ENCODE results near the gene ST7. TPM values are rescaled to one million over a fixed set of nuclear protein-coding genes. Genes with fewer than 3 reads are reported as not detected.

Gene ST7
- polyA plus RNA-seq, 1 donor: 13.2 TPM

DNA sequence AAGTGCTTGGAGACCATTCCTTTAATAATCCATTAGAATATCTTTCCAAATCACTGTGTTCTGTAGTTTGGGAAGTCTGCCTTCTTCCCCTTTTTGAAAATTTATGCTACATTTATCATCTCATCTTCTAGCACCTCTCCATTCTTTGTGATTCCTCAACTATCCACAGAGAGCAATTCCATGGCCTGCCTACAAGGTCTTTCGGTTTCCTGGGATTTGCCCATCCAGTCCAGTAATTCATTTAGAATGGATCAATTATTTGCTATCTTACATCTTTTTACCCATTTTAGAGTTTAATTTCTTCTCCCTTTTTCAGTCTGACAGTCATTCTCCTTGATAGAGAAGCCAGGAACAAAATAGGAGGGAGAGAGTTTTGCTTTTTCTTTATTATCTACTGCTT is 179.8 kb downstream of the ST7 start:
- DNase-seq: no peak

DNA sequence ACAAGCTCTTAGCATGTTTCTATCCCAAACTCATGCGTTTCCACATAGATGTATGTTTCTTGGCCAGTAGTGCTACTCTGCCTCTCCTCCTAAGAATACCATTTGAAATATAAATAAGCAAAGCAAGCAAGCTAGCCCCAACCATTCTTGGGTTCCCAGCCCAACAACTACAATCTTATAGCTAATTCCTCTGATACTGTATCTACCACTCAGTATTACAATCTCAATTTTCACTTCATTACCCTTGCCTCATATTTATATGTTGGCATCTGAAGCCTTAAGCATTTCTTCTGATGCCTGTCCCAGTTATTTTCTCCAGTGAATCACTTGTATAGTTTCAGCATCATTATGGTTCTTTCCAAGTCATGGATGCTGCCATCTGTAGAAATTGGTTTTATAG is 181.1 kb downstream of the ST7 start:
- no peak for DNase-seq

DNA sequence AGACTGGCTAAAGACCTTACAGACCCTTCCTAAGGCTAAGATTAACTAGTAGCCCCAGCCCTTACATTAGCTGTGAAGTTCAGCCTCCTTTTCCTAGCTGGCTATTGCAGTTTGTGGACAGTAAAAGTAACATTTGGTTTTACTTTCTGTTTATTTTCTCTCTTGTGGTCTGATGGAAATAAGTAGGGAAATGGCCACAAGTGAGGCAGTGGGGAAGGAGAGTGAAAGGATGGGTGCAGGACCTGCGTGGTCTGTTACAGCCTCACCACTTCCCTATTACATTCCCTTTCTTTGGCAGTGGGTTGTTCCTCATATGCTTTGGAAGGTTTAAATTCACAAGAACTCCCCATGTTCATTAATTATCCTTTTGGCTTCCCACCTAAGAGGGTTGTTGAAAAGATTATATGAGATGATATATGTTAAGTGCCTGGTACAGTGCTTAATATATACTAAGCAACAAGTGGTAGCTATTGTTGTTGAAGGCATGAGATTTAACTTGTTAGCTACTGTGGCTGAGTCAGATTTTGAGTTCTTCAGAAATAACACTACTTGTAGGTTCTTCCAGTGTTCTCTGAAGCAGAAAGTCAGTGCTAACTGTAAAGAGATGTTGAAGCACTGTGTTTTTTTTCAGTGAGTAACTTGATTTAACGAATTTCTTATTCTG is 181.7 kb downstream of the ST7 start:
- no peak for DNase-seq

DNA sequence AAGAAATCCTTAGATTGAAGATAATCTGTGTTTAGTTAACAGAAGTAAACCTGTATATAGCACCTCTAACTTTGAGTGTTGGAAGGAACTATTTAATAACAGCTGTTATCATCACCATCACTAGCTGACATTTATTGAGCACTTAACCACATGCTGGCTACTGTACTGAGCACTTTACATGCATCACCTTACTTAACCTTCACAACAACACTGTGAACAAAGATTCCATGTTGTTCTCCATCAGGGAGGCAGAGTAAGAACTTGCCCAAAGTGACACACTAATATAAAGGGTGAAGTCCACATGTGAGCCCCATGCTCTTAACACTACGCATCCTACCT is 182.2 kb downstream of the ST7 start:
- no peak for DNase-seq

DNA sequence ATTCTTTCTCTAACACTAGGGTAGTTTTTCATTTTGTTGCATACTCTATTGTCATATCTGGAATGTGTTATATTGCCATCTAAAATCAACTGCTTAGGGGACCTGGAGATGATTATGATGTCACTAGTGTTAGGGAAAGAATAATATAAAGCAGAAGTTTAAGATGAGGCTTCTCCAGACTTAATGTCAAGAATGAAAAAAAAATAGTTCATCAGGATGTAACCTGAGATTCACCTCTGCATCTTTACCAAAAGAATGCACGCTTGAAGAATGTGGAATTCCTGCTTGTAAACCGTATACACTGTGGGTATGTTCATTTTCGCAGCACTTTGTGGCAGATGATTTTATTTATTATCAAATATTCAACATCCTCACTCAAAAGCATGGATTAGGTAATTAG is 184.6 kb downstream of the ST7 start:
- no peak for DNase-seq

DNA sequence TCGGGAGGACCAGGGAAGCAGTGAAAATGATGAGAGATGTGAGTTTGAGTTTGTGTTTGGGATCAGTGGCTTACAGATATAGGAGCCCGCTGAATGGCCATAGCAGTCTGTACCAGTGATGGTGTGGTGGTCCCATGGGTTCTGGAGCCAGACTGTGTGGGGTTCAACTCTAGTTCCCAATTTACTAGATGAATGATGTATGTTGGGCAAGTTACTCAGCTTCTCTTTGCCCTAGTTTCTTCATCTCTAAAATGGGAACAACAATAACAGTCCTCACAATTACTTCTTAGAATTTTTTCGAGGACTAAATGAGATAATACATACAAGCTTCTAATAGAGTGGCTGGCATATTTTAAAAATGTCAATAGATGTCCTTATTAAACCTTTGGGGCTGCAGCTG is 185.2 kb downstream of the ST7 start:
- no peak for DNase-seq

DNA sequence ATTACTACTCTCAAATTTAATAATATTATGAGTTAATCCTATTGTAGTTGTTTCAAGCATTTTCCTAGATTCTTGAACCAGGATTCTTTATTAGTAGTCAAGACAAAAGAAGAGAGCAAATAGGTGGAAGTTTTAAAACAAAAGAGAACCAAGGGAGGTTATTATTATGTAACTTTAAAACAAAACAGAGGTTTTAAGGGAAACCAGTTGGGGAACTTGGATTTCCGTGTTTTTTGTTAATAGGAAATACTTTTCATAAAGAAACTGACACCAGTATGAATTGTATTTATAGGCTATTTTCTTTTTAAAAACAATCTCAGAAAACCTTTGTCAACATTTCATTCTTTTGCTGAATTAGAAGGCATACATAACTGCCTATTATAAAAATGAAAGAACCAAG is 185.7 kb downstream of the ST7 start:
- no peak for DNase-seq

DNA sequence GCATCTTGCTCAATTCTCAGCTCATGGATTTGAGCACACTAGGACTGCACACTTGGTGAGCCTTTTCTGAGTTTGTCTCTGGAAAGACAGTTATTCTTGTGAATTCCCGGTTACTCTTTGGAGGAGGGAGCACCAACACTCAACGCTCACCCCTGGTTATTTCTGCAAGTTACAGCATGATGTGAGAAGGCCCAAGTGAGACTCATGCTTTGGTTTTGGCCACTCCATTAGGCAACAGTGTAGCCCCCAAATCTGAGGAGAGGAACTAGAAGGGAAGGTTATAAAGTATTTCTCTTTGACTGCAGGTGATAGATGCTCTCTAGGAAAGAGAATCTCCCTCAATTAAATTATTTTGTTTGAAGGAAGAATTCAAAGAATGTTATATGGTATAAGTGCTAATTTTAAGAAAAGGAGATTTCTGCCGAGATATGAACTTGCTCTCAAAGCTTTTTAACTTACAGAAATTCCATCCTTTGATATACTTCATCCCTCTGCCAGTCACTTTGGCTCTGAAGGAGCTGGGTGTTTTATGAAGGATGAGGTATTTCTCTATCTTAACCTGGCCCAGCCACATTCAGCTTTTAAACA is 186.2 kb downstream of the ST7 start:
- no peak for DNase-seq

DNA sequence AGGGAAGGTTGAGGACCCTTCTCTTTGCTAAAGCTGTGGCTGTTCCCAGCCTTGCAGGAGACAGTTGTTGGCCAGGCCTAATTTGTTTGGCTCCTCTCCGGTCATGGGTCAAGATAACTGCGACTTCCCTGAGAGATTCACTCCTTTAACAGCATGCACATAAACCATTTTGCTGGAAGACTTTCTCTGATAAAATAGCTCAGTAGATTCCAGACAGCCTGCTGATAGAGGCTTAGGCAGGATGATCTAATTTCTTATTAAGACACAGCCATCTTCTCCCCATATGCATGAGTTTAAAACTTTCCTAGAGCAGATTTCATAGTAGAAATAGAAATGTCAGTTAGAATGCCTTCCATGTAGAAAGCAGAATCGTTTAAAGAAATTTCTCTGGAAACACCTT is 187.6 kb downstream of the ST7 start:
- DNase-seq: no peak

DNA sequence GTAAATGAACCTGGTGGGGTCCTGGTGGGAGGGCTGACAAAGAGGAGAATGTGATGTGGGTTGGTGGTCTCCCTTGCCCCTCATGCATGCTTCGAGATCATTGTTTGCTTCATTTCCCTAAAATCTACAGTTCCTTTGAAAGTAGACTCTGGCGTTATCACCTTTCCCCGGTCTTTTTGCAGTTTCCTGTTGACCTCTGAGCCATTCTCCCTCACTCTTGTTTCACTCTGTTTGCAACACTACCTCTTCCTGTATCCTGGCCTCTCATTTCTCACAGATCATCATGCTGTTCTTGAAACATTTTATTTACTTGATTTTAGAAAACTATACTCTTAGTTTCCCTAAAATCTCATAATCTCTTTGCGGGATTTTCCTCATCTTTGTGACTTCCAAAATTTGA is 189.8 kb downstream of the ST7 start:
- DNase-seq: no peak

DNA sequence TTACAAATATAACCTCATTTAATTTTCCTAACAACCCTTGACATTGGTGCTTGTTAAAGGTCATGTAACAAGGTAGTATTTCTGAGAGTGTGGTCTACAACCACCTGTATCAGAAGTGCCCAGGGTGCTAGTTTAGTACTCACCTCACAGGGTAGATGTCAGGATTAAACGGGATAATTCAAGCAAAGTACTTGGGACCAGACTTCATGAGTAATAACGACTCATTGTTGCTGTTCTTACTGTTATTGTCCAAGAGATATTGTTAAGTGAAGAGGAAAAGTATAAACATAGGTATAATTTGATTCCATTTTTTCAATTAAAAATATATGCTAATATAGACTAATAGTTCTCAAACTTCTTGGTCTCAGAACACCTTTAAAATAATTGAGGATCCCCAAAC is 190.3 kb downstream of the ST7 start:
- DNase-seq: no peak

DNA sequence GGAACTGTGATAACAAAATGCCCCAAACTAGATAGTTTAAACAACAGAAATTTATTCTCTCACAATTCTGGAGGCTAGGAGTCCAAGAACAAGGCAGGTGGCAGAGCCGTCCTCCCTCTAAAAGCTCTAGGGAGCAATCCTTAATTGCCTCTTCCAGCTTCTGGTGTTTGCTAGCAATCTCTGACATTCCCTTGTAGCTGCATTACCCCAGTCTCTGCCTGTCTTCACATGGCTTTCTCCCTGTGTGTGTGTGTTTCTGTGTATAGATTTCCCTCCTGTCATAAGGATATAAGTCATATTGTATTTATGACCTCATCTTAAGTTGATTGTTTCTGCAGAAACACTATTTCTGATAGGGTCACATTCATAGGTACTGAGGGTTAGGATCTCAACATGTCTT is 192.0 kb downstream of the ST7 start:
- DNase-seq: no peak

DNA sequence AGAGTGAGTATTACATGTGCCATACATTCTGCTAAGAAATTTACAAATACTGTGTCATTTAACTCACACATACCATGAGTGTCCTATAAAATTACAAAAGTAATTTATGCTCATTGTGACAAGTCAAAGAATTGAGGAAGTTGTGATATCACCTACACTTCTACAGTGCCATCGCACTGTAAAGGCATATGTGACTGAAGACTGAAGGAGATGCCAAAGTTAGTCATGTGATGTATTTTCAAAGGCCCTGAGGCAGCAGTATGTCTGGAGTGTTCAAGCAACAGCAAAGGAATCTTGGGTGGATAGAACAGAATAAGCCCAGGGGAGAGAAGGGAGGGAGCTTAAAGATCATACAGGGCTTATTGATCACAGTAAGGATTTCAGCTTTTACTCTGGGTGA is 192.8 kb downstream of the ST7 start:
- no peak for DNase-seq

DNA sequence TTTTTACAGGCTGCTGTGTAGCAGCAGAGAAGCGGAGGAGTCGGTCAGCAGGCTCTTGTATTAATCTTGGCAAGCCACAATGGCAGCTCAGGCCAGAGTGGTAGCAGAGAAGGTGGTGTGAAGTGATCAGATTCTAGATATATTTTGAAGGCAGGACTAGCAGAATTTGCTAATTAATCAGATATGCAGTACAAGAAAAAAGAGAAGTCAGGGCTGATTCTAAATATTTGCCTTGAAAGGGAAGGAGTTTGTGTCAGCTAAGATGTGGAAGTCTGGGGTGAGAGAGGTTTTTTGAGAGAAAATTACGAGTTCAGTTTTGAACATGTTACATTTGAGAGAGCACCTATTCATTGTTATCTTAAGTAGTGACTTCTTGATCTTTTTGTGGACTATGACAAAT is 193.2 kb downstream of the ST7 start:
- DNase-seq: no peak

DNA sequence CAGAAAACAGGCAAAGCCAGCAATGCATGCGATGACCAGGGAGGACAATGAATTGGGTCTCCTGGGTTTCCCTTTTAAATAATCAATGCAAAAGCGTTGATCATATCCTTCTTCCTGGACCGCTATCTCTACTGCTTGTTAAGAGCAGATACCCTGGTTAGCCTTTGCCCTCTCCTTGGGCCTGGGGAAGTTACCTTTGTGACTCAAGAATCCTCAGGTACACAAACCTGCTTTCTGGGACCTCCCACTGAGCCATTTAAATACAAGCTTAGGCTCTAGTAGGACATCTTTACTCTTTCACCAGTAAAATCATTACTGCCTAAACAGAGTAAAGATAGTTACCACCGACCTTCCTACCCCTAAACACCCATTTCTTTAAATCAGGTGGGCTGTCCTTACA is 195.7 kb downstream of the ST7 start:
- no peak for DNase-seq

DNA sequence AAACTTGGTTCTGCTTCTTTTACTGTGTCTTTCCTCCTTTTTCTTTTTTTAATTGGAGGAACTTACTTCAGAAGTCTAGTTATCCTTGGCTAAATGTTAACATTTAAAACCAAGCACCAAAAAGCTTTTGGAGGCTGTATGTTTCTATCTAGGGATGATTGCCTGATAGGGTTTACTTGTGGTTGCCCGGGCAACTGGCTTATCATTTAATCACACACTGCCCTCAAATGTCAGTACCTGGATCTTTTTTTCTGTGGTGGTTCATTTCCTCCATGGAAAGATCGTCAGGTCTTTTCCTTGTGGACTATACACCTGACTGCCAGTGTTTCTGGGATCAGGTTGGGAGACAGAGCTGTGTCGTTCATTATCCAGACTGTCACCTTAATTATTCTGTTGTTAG is 196.4 kb downstream of the ST7 start:
- no peak for DNase-seq

DNA sequence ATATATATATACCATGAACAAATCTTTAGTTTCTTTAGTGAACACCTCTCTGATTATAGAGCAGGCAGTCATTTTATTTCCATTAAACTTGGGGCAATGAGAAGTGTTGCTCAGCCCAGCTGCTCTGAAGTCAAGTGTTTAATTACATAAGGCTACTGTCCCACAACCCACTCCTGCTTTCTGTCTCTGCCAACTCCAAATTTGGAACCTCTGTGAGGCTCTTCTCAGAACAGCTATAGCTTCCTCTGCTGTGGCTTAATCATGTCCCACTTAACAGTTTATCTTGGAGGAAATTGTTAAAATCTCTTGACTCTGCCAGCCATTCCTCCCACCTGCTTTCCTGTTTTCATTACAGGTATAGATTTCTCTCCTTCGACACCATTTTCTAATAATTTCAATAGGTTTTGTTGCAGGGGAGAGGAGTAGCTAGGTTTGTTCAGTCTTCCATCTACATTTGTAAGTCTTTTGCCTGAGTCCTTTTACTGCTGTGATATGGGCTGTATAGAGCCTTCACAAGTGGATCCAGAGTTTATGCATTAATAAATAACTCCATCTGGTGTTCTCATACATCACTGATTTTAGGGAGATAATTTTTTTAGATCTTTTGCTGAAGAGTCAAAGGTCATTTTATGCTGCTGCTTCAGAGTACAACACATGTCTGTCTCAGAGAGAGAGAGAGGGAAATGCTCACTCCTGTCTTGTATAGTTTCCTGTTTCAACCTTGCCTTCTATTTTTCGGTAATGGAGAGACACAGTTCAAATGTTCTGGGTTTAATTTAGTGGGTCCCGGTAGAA is 199.1 kb downstream of the ST7 start:
- no peak for DNase-seq

DNA sequence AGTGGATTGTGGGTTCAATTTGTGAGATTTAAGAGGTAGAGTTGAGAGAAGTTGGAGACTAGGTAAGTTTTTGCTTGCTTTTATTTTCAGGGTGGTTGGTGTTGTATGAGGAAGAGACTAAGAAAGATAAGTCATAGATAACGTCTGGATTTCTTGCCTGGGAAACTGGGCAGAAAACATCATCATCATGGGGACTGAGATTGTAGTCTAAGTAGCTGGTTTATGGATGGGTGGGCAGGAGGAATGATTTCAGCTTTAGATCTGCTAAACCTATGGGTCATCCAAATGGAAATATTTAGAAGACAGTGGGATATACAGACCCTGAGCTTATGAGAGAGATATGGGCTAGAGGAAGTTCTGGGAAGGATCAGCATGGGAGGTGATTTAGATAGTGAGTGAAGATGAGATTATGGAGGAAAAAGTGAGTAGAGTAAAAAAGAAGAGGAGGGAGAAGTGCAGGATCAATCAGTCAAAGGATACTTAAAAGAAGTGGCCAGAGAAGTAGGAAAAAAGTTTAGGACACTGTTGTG is 199.8 kb downstream of the ST7 start:
- DNase-seq: no peak

DNA sequence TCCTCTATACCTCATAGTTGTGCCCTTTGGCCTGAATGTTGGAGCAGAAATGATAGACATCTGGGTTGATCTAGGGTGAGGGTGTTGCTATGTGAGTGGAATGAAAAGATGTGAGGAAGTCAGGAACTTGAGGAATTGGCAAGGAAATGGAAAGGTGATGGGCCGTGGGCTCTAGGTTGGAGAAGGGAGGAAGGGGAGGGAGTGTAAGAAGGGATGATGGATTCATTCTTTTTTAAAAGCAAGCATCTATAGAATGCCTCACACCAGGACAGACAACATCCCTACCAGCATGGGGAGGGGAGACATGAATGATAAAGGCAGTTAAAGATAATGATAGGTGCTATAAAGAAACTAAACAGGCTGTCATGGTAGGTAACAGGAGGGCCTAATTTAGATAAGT is 201.4 kb downstream of the ST7 start:
- DNase-seq: no peak

DNA sequence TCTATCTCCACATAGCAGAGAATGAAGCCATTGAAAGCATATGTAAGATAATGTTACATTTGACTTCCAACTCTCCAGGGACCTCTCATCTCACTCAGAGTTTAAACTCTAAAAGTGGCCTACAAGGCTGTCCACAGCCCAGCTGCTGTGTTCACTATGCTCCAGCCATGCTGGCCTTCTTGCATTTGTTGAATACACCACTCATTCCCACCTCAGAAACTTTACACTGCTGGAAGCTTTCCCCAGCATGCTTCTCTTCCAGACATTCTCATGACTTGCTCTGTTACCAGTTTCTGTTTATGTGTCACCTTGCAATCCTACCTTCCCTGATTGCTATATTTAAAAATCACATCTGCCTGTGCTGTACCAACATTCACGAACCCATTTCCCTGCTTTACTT is 202.4 kb downstream of the ST7 start:
- no peak for DNase-seq

DNA sequence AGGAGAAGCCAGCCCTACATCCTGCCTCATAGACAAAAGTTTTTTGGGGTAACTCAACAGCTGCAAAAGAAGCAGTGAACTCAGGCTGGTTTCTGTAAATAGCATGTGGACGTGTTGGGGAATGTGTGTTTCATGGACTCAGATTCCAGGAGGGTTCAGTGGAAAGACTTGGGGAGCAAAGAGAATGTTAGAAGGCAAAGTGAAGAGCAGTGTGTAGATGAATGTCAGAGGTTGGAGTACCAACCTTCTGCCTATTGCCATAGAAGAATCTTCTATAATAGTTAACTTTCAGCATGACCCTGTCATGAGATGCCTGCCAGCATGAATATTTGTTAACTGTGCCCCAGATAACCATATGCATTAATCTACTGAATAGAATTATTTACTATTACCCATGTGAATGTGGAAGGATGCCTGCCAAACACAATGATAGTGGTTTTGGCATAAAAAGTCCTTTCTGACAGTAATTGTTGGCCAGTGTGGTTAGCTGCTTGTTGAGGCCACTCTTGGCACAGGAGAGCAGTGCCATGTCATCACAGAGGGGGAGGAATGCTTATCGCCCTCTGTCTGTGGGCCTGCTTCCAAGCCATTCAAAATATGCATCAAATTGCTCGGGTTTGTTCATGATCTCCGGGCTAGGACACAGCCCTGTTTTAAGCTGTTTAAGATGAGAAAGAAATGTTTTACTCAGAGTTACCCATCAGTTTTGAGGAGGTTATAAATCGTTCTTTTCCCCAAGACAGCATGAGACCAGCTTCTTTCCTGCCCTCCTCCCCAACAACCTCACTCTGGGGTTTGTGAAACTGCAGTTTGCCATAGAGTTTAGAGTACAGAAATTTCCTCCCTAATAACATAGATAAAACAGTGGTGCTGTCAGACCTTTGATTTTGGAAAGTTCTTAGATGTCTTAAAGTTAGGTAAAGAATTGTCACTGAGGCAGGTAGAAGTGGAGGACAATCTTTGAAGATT is 204.2 kb downstream of the ST7 start:
- DNase-seq: peak; percentile 25

DNA sequence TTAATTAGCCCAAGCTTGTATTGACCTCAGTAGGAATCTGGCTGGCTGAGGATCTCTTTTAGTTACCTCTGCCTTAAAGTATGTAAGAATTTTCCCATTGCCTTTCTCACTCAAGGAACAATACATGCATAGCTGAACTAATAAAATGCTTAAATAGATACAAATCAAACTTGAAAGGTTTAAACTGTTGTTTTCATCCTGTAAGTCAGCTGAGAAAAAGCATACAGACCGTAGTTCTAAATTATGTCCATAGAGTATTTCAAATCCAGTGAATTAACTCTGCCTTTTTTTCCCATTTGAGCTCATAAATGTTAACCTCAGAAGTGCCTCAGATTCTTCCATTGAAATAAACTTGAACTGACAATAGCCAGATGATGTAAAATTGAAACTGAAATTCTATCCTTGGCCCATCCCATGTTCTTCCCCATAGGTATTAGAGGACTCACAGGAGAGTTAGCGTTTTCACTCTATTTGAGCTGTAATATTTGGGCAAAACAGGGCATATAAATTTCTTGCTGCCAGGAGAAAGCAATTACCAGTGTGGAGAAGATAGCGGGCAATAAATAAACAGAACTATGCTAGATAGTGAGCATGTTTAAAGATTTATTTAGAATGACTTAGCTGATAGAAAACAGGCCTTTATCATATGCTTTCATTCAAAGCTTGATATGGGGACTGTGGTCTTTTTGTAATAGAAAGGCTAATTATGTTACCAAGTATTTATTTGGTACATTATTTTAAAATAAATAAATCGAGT is 205.8 kb downstream of the ST7 start:
- DNase-seq: no peak

All from hindlimb muscle (tissue), 1 donor.